NCI-H2029 treated with DMSO at 0.1 percent for 48 hours (cell line): ENCODE measurements around the gene OS9.

Experiments
- DNase-seq: peaks from one replicate; lab custom pipeline; 2025; lab: John Stamatoyannopoulos, UW

The OS9 gene

GRCh38 chr12:57723630-57723962 lies 29.7 kb downstream of the OS9 start:
- no peak for DNase-seq

DNA sequence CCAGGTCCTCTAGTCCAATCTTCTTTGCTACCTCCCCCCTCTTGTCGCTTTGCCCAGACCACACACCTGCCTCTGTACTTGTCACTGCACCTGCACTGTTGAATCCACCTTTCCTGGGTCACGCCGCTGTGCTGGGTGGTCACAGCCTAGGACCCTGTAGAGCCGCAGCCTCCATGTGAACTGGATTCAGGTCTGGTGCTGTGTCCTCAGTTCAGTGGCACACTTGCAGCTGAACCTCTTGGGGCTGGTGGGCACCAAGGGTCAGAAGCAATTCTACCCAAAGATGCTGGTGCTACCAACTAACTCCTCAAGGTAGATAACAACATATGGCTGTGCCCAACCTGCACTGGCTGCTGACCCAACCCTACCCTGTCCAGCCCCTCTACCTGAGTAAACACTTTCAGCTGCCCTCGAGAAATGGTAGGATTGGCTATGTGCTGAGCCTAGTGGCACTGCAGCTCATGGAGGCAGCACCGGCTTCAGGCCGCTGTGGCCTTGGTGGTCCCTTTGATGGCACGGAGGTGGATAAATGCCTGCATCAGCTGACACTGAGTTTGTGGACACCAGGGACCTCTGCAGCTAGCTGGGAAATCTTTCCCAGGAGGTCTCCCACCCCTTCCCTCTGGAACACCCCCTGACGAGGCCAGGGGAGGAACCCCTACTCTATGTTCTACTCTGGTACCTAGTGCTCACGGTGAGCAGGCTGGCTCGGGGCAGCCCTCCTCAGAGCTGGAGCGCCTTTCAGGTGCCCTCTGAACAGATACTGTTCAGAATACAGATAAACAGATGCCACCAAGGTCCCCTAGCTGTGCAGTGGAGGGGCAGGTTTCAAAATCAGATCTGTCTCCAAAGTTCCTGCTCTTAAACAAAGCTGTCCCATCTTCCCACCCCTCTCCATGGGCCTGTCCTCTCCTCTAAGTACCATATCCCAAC lies 30.3 kb downstream of the OS9 start:
- no peak for DNase-seq

DNA sequence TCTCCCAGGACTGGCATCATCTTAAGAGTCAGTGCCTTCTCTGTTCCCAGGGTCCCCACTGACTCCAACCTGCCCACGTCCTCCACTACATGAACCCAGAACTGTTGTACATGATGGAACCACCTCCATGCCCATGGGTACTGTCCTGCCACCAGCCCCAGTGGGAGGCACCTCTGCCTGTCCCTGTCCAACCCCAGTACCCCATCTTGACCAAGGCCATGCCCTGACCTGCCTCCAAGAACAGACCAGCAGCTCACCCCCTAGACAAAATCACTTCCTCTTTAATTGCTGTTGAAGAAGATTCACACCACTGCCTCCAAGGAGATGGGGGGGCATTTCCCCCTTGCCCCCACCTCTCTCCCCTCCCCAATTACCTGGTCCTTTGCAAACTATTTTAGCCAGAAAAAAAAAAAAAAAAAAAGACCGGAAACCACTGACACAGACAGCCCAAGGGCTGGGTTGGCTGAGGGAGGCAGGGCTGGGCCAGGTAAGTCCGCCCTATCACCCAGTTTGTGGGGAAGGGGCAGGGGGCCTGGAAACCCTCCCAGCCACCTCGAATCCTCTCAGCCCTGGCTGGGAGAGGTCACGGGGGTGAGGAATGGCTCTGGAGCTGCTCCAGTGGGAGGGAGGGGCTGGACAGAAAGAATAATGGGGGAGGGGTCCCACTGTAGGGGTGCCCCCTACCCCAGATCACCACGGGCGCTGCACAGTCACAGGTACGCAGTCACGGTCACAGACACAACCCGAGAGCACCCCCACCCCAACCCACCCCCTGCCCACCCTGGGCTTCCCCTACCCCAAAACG lies 31.2 kb downstream of the OS9 start:
- no peak for DNase-seq

GRCh38 chr12:57725851-57726150 lies 31.9 kb downstream of the OS9 start:
- no peak for DNase-seq

DNA sequence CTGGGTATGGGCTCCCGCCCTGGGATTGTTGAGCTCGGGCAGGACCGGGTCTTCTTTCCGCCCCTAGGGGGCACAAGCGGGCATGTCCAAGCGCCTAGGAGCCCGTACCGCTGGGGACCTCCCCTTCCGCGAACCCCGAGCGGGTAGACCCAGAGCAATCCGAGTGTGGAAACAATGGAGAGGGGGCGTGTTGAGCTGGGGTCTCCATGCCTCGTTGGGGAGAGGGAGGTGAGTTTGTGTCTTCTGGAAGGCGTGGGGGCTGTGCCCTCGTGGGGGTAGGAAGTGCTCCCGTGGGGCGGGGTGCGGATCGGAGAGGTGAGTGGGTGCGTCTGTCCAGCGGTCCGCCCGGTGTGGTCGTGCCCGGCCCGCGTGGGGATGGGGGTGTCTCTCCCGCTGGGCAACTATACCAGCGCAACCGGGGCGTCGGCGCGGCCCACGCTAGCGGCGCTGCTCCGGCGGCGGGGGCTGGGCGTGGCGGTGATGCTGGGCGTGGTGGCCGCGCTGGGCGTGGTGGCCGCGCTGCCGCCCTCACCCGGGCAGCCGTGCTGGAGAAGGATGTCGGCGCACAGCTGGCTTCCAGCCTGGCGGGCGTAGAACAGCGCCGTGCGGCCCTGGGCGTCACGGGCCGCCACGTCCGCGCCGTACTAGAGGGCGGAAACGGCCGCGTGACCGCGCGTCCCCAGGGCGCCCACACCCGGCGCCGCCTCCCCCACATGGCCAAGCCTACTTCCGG lies 32.4 kb downstream of the OS9 start:
- DNase-seq, result peak; percentile 29

GRCh38 chr12:57726884-57727757 lies 33.2 kb downstream of the OS9 start:
- no peak for DNase-seq

GRCh38 chr12:57727758-57728395 lies 33.9 kb downstream of the OS9 start:
- DNase-seq, result no peak

DNA sequence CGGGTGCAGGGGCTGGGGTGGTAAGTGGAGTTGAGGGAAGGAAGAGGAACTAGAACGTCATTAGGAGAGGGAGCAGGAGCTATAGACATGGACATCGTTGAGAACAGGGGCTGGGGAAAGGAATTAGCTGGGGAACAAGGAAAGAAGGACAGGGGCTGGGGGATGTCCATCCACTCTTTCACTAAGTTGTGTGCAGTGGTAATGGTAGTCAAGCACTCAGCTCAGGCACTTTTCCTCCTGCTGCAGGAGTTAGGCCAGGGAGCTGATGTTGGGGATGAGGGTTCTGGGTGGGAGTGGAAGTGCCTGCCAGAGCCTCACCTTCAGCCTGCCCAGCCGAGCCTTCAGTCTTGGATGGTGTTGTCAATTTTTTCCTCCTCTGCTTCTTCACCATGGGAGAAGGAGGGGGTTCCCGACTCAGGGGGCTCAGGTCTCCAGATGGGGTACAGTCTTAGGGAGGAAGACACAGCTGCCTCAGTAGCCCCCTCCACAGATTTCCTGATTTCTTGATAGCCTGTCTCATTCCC lies 35.5 kb downstream of the OS9 start:
- no peak for DNase-seq

DNA sequence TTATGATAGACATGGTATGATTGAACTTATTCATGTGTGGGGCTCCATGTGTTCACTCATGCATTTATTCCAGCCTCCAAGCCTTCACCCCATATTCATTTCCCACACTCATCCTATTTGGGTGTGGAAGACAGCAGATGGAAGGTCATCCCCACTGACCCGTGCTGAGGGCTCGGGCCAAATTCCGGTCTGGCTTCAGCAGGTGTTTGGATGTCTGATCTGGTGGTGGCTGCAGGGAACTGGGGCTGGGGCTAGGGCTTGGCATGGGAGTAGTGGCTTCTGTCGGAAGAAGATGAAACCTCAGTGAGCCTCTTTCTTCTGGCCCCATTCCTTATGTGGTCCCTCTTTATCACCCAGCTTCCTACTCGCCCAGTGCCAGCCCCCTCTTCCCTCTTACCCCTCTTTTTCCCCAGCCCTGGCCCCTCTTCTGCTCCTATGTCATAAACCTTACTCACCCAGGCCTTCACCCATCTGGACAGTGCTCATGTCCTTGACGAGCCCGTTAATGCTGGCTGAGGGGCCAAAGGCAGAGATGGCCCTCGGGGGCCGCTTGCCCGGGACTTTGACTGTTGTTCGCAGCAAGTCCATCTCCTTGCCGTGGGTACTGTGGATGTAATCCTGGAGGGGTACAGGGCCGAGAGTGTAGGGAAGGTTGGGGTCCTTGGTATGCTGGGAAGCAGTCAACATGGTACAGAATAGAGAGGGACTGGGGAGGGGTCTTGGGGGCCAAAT lies 36.6 kb downstream of the OS9 start:
- DNase-seq, result no peak

DNA sequence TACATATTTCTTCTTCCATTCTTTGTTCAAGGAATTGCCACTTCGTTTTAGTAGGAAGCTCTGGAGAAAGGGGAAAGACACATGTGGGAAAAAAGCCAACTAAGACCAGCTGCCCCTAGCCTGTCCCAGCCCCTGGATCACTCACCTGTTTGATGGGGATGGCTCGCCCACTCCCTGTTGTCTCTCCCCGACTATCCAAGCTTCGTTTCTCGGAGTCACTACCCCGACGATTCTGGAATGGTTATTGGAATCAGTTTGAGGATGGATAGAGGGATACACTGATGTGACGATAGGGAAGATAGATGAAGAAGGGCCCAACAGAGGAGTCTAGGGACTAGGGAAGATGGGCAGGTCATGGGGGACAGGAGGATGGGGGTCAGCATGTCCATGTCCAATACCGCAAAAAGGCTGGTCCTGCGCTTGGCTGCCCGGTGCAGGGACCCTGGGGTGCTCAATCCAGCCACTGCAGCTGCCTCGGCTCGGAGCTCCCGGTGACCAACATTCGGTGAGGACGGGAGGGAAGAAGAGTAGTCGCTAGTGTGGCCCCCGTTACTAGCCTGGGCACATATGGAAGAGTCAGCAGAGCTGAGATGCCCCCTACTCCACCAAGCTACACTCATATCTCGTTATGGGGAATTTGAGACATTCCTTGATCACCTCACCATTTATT lies 37.6 kb downstream of the OS9 start:
- DNase-seq, result no peak

GRCh38 chr12:57732270-57732669 lies 38.3 kb downstream of the OS9 start:
- DNase-seq, result no peak

- DNase-seq, result no peak
Observed at GRCh38 chr12:57732726-57733593, 39.0 kb downstream of the OS9 start.

- no peak for DNase-seq
Observed at GRCh38 chr12:57733928-57734327, 40.0 kb downstream of the OS9 start.

DNA sequence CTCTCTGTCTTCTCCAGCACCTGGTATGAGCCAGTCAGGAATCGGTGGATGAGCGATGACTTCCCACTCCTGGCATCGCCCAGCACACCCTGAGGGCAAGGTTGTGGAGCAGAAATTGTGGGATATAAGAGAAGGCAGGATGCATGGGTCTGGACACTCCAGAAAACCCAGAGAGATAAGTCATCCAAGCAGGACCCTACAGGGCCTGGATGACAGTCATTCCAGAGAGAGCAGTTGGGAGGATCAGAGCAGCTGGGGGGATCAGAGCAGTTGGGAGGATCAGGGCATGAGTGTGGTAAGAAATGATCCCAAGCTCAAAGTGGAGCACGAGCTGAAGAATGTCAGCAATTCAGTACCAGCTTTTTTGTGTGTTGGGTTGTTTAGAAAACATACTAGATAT lies 40.7 kb downstream of the OS9 start:
- DNase-seq, result no peak

DNA sequence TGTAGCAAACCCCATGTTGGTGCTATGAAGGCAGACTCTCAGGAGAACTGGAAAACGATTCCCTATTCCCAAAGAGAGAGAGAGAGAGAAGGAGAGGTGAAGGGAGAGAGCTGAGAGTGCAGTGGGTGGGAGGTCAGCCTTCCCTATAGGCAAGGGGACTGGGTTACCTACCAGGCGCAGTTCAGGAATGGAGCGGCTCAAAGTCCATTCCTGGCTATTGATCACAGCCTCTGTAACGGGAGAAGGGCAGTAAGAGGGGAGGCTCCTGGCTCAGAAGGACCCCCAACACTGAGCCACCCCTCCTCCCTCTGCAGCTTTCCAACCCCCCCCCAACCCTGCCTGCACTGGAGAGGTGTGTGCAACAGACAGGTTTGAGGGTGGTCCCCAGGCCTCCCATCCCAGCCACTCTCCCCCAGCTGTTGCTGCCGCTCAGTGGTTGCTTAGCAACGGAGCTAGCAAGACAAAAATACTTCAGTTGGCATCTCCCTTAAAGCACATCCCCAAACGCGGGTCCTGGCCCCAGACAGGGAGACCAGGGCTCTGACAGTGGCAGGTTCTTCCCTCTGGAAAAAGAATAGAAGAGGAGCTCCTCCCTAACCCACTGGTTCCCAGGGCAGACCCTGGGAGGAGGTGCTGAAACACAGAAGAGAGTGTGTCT lies 41.4 kb downstream of the OS9 start:
- no peak for DNase-seq

DNA sequence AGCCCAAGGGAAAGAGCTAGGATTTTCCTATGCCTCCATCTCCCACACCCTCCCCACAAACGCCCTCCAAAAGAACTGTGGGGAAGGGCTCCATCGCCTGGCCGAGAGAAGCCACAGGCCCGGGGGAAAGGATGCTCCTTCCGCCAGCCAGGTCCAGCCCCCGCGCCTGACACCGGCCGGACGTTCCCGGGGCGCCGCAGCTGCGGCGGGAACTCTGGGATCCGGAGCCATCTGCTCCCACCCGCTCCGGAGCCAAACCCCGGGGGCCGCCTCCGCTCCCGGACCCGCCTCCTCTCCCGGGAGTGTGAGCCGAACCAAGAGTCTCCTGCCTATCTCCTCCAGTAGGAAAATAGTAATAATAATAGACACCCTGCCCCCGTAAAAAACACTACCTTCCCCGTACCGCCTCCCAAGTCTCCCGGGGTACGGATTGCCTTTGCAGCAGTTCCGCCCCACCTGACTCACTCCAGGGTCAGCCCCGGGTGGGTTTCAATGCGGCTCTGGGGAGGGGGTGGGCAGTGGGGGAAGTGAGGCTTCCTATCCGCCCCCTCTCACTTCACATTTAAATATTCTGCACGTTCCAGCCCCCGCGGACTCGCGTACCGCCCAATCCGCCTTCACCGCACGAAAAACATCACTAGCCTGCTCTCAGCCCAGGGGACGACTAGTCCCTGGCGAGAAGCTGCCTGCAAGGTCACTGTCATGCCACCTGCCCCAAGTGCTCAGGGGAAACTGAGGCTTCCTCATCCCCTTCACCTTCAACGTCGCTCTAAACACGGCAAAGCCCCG lies 42.2 kb downstream of the OS9 start:
- no peak for DNase-seq

- DNase-seq, result no peak
Observed at GRCh38 chr12:57736741-57737466, 43.0 kb downstream of the OS9 start.
